Left ventricle myocardium inferior (tissue), 1 donor: Measurements from ENCODE around the gene CDK4. TPM values are rescaled to one million over a fixed set of nuclear protein-coding genes. Genes with fewer than 3 reads are reported as not detected.

Experiments
- DNase-seq: peaks from one replicate; pipeline ENCODE4 v3.0.0-alpha.2; 2020
- H3K27ac ChIP-seq: fragments of 200-600 bp; replicated peaks from 2 replicates; pipeline ENCODE4 v1.8.0; 2021
- H3K27me3 ChIP-seq: fragments of 200-600 bp; 2 replicates; pipeline ENCODE4 v1.8.0; 2021; ENCODE audit warnings: low read depth
- H3K36me3 ChIP-seq: fragments of 200-600 bp; 2 replicates; pipeline ENCODE4 v1.8.0; 2021
- H3K4me1 ChIP-seq: fragments of 200-600 bp; 2 replicates; pipeline ENCODE4 v1.8.0; 2021
- H3K4me3 ChIP-seq: fragments of 200-600 bp; 2 replicates; pipeline ENCODE4 v1.8.0; 2021; ENCODE audit warnings: mild to moderate bottlenecking, moderate library complexity
- H3K9me3 ChIP-seq: fragments of 200-600 bp; replicated peaks from 2 replicates; pipeline ENCODE4 v1.8.0; 2021
- intact Hi-C: fragments of 100-400 bp; cut with micrococcal nuclease; formaldehyde crosslinking; loops from one replicate; pipeline ENCODE4 v1.11.0; 2022
- total RNA-seq: library from RNA; stranded (reverse); fragmentation: NEBNext Ultra II Directional; extraction: Animal tissue kit (Norgen Biotek cat#: 25700); gene quantifications from one replicate; pipeline ENCODE4 v1.2.1, GENCODE V29; 2021
- TF ChIP-seq, protein P1 (sequence below): fragments of 200-600 bp; IDR thresholded peaks from 2 replicates; pipeline ENCODE4 v1.8.0; 2021; ENCODE audit warnings: antibody characterized with exemption, mild to moderate bottlenecking, borderline replicate concordance
- donor health status: DM: no; HTN: yes; CAD: no; lungs with severe emphysema.

The CDK4 gene
- total RNA-seq, 1 donor from 2014 or later: 41.3 TPM

DNA sequence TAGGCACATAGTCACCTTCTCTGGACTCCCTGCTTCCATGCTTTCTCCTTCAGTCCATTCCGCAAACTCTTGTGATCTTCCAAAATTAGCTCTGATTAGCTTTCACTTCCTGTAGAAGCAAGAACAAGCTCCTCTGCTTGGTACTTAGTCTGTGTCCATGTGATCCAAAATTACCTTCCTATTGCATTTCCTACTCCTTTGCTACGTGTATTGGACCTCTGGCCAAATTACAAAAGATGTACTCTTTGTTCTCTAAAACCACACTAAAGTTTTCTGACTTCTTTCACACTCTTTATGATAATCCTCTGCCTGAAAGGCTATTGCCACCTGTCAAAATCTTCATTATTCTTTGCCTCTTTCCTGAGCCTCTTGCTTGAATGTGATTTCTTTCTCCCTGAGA, 29.7 kb upstream of the CDK4 start:
- Histone ChIP-seq H3K27me3 (no peaks in the 10 kb centered on the region), H3K4me3 (no peak overlapping the region), H3K36me3 (peaks cover 24% of the 10 kb centered on the region), H3K4me1 (peaks cover 21% of the 10 kb centered on the region), H3K27ac (no peak overlapping the region), H3K9me3 (no peaks in the 10 kb centered on the region)
- TF ChIP-seq, protein P1, sequence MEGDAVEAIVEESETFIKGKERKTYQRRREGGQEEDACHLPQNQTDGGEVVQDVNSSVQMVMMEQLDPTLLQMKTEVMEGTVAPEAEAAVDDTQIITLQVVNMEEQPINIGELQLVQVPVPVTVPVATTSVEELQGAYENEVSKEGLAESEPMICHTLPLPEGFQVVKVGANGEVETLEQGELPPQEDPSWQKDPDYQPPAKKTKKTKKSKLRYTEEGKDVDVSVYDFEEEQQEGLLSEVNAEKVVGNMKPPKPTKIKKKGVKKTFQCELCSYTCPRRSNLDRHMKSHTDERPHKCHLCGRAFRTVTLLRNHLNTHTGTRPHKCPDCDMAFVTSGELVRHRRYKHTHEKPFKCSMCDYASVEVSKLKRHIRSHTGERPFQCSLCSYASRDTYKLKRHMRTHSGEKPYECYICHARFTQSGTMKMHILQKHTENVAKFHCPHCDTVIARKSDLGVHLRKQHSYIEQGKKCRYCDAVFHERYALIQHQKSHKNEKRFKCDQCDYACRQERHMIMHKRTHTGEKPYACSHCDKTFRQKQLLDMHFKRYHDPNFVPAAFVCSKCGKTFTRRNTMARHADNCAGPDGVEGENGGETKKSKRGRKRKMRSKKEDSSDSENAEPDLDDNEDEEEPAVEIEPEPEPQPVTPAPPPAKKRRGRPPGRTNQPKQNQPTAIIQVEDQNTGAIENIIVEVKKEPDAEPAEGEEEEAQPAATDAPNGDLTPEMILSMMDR: no peak
- intact Hi-C loops: no loop called here
- DNase-seq: no peak

DNA sequence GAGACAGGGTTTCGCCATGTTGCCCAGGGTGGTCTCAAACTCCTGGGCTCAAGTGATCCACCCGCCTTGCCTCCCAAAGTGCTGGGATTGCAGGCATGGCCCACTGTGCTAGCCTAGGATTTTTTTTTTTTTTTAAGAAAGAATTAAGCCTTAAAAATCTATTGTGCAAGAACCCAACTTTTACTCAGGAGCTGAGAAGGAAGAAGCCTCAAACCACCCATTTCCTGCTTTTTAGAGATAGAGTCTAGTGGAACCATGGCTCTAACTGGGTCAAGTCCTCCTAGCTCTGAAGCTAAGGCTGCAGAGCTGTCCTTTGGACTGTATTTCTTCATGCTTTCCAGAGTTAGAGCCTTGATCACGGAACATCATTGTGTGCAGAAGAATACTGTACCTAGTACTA, 29.1 kb upstream of the CDK4 start:
- no peak overlapping the region for H3K27ac ChIP-seq

DNA sequence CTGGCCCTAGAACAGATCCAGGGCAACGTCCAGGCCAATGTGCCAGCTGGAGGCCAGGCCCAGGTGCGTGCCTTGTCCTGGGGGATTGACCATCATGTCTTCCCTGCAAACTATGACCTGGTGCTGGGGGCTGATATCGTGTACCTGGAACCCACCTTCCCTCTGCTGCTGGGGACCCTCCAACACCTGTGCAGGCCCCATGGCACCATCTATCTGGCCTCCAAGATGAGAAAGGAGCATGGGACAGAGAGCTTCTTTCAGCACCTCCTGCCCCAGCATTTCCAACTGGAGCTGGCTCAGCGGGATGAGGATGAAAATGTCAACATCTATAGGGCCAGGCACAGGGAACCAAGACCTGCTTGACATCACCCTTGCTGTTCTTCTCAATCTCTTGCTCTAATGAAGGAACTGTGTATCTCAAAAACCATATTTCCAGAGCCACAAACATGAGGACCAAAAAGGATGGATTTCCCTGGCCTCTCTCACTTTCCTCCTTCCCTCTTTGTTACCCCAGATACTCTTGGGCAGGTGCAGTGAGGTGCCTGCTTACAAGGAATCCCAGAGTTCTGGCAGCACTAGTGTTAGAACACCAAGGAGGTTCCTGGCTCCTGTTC, 28.3 kb upstream of the CDK4 start:
- Histone ChIP-seq H3K4me1 (peaks cover 21% of the 10 kb centered on the region), H3K36me3 (peaks cover 10% of the 10 kb centered on the region), H3K27ac (no peak overlapping the region), H3K9me3 (no peaks in the 10 kb centered on the region), H3K4me3 (no peak overlapping the region), H3K27me3 (no peaks in the 10 kb centered on the region)
- no peak for DNase-seq
- intact Hi-C loops: no loop called here
- TF ChIP-seq, protein P1: no peak

More for the DNA sequence above, 29.1 kb upstream of the CDK4 start:
- H3K36me3 ChIP-seq: peaks cover 19% of the 10 kb centered on the region
- H3K9me3 ChIP-seq: no peaks in the 10 kb centered on the region
- peaks cover 21% of the 10 kb centered on the region for H3K4me1 ChIP-seq
- DNase-seq: no peak
- intact Hi-C loops: no loop called here
- H3K27me3 ChIP-seq: no peaks in the 10 kb centered on the region
- TF ChIP-seq, protein P1: no peak
- H3K4me3 ChIP-seq: no peak overlapping the region

DNA sequence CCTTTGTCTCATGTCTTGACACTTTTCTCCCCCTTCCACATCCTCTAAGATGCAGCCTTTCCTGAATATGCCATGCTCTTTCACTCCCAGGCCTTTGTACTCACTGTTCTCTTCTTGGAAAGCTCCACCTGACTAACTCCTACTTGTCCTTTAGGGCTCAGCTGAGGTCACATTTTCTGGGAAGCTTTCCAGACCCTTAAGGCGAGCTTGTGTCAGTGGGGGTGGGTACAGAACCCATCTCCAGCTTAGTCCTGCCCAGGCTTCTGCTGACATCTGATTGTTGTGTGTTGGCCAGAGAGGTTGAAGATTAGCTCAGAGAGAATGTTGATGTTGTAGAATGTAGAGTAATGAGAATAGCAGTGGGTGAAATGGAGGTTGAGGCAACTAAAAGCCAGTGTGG, 27.6 kb upstream of the CDK4 start:
- Histone ChIP-seq H3K27me3 (no peaks in the 10 kb centered on the region), H3K27ac (no peak overlapping the region), H3K36me3 (peaks cover 6% of the 10 kb centered on the region), H3K4me1 (peaks cover 21% of the 10 kb centered on the region), H3K9me3 (no peaks in the 10 kb centered on the region), H3K4me3 (no peak overlapping the region)
- intact Hi-C loops: no loop called here
- TF ChIP-seq, protein P1: no peak
- DNase-seq: no peak

DNA sequence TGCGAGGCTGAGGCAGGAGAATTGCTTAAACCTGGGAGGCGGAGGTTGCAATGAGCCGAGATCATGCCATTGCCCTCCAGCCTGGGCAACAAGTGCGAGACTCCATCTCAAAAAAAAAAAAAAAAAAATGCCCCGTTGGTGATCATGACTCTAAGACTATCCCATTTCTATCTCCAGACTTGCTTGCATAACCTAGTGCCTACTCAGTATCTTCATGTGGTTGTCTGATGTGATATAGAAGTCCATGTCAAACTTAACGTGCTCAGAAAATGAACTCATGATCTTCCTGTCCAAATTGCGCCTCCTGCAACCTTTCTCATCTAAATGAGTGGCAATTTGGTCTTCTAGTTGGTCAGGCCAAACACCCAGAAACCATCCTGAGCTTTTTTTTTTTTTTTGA, 25.8 kb upstream of the CDK4 start:
- H3K9me3 ChIP-seq: no peaks in the 10 kb centered on the region
- peaks cover 6% of the 10 kb centered on the region for H3K36me3 ChIP-seq
- no peak for DNase-seq
- no peaks in the 10 kb centered on the region for H3K27me3 ChIP-seq
- no peak overlapping the region for H3K4me3 ChIP-seq
- intact Hi-C loops: no loop called here
- no peak overlapping the region for H3K27ac ChIP-seq
- peaks cover 15% of the 10 kb centered on the region for H3K4me1 ChIP-seq
- TF ChIP-seq, protein P1: no peak
